Epithelial cell of esophagus (primary cell): Measurements from ENCODE around the gene LAP3.

Experiments used
- DNase-seq: peaks from one replicate; pipeline ENCODE4 v3.0.0; 2010; ENCODE audit warnings: low read depth
- H3K4me3 ChIP-seq: 2 replicates; pipeline ENCODE4 v1.5.1; 2011; ENCODE audit warnings: mild to moderate bottlenecking, low read length, control low read depth
- CTCF ChIP-seq: IDR thresholded peaks from 2 replicates; pipeline ENCODE4 v1.5.1; 2011; ENCODE audit warnings: low read depth, mild to moderate bottlenecking, low read length, control low read depth, inconsistent platforms; ENCODE audit not compliant: insufficient read depth; ENCODE audit errors: missing control alignments

The LAP3 gene

GRCh38 chr4:17554568-17554967 lies 22.4 kb upstream of the LAP3 start:
- no peak for DNase-seq
- no peak for TF ChIP-seq CTCF
- H3K4me3 ChIP-seq: no peak overlapping the region

- H3K4me3 ChIP-seq: no peak overlapping the region
- TF ChIP-seq CTCF: no peak
- DNase-seq: no peak
Measured at GRCh38 chr4:17556498-17556897, 20.5 kb upstream of the LAP3 start.

- peak; percentile 45 for DNase-seq
- no peak overlapping the region for H3K4me3 ChIP-seq
- TF ChIP-seq CTCF: no peak
Measured at GRCh38 chr4:17557880-17558279, 19.1 kb upstream of the LAP3 start.

GRCh38 chr4:17558941-17559708 lies 17.9 kb upstream of the LAP3 start:
- no peak for TF ChIP-seq CTCF
- no peak for DNase-seq
- H3K4me3 ChIP-seq: no peak overlapping the region

- DNase-seq: no peak
- TF ChIP-seq CTCF: no peak
- no peak overlapping the region for H3K4me3 ChIP-seq
Measured at GRCh38 chr4:17559709-17560048, 17.3 kb upstream of the LAP3 start.

GRCh38 chr4:17560065-17560673 lies 16.8 kb upstream of the LAP3 start:
- DNase-seq: no peak
- TF ChIP-seq CTCF: no peak

More at GRCh38 chr4:17560065-17560673, 16.8 kb upstream of the LAP3 start:
- no peak overlapping the region for H3K4me3 ChIP-seq
